Neural cell (in vitro differentiated cells): Measurements from ENCODE around the gene HDGF.

Source experiments
- CTCF ChIP-seq: fragments of 450-650 bp; IDR thresholded peaks from 2 replicates; pipeline ENCODE4 v1.5.1; 2014; ENCODE audit warnings: antibody characterized with exemption, mild to moderate bottlenecking, moderate library complexity; ENCODE audit not compliant: poor library complexity, severe bottlenecking
- EP300 ChIP-seq: fragments of 450-650 bp; conservative IDR thresholded peaks from 2 replicates; pipeline ENCODE4 v1.6.1; 2014; ENCODE audit warnings: antibody characterized with exemption, mild to moderate bottlenecking, moderate library complexity; ENCODE audit not compliant: poor library complexity, severe bottlenecking
- EZH2 ChIP-seq: fragments of 200-600, 300-800 bp; shearing (Covaris generic), sonication (generic); IDR thresholded peaks from 2 replicates; pipeline ENCODE4 v1.6.1; 2014; ENCODE audit warnings: antibody characterized with exemption, low read length, borderline replicate concordance, mild to moderate bottlenecking; ENCODE audit not compliant: insufficient read depth, poor library complexity, severe bottlenecking
- MXI1 ChIP-seq: fragments of 450-650 bp; conservative IDR thresholded peaks from 2 replicates; pipeline ENCODE4 v1.6.1; 2014; ENCODE audit warnings: antibody characterized with exemption, mild to moderate bottlenecking; ENCODE audit not compliant: poor library complexity, severe bottlenecking
- POLR2AphosphoS5 ChIP-seq: IDR thresholded peaks from 2 replicates; pipeline ENCODE4 v1.6.1; 2012
- RAD21 ChIP-seq: fragments of 450-650 bp; conservative IDR thresholded peaks from 2 replicates; pipeline ENCODE4 v1.6.1; 2014; ENCODE audit warnings: antibody characterized with exemption, mild to moderate bottlenecking, moderate library complexity
- REST ChIP-seq: IDR thresholded peaks from 2 replicates; pipeline ENCODE4 v1.6.1; 2012; ENCODE audit warnings: borderline replicate concordance
- TAF1 ChIP-seq: IDR thresholded peaks from 2 replicates; pipeline ENCODE4 v1.6.1; 2012; ENCODE audit warnings: low read depth

GRCh38 chr1:156750711-156751450 is 594 bp downstream of the HDGF start:
- TF ChIP-seq REST (no peak), CTCF (peak; percentile 39), TAF1 (no peak), EZH2 (no peak), POLR2AphosphoS5 (no peak), EP300 (no peak), MXI1 (peak; percentile 17), RAD21 (no peak)
